PC-3 (cell line): Measurements from ENCODE around the gene OR5AK2.

Experiments
- EZH2 ChIP-seq: fragments of 300-600 bp; sonication (generic); IDR thresholded peaks from one replicate; pipeline ENCODE4 v1.6.1; 2017; ENCODE audit warnings: antibody characterized with exemption, mild to moderate bottlenecking, low read length; ENCODE audit not compliant: unreplicated experiment
- EZH2phosphoT487 ChIP-seq: fragments of 300-600 bp; sonication (generic); IDR thresholded peaks from 2 replicates; pipeline ENCODE4 v1.6.1; 2018; ENCODE audit warnings: mild to moderate bottlenecking, antibody characterized with exemption, low read length, borderline replicate concordance
- TF ChIP-seq, protein P1 (sequence below): fragments of 300-600 bp; sonication (generic); conservative IDR thresholded peaks from 2 replicates; pipeline ENCODE4 v1.5.1; 2017; ENCODE audit warnings: antibody characterized with exemption, low read depth, mild to moderate bottlenecking, low read length

DNA sequence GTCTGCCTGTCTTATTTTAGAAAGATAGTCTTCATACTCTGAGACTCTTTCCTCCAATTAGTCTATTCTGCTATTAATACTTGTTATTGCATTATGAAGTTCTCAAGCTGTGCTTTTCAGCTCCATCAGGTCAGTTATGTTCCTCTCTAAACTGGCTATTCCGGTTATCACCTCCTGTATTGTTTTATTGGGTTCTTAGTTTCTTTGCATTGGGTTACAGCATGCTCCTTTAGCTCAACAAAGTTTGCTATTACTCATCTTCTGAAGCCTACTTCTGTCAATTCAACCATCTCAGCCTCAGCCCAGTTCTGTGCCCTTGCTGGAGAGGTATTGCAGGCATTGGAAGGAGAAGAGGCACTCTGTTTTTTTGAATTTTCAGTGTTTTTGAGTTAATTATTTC lies 21.0 kb upstream of the OR5AK2 start:
- TF ChIP-seq EZH2 (no peak), EZH2phosphoT487 (no peak)
- TF ChIP-seq, protein P1, sequence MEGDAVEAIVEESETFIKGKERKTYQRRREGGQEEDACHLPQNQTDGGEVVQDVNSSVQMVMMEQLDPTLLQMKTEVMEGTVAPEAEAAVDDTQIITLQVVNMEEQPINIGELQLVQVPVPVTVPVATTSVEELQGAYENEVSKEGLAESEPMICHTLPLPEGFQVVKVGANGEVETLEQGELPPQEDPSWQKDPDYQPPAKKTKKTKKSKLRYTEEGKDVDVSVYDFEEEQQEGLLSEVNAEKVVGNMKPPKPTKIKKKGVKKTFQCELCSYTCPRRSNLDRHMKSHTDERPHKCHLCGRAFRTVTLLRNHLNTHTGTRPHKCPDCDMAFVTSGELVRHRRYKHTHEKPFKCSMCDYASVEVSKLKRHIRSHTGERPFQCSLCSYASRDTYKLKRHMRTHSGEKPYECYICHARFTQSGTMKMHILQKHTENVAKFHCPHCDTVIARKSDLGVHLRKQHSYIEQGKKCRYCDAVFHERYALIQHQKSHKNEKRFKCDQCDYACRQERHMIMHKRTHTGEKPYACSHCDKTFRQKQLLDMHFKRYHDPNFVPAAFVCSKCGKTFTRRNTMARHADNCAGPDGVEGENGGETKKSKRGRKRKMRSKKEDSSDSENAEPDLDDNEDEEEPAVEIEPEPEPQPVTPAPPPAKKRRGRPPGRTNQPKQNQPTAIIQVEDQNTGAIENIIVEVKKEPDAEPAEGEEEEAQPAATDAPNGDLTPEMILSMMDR = no peak
